HG02798 (cell line): ENCODE measurements around the gene LGR5.

ENCODE experiments used
- ATAC-seq: cut with Tn5 transposase; IDR thresholded peaks from one replicate; pipeline ENCODE4 v1.9.1; 2021; ENCODE audit warnings: mild to moderate bottlenecking; ENCODE audit not compliant: unreplicated experiment, poor library complexity

LGR5 gene

DNA sequence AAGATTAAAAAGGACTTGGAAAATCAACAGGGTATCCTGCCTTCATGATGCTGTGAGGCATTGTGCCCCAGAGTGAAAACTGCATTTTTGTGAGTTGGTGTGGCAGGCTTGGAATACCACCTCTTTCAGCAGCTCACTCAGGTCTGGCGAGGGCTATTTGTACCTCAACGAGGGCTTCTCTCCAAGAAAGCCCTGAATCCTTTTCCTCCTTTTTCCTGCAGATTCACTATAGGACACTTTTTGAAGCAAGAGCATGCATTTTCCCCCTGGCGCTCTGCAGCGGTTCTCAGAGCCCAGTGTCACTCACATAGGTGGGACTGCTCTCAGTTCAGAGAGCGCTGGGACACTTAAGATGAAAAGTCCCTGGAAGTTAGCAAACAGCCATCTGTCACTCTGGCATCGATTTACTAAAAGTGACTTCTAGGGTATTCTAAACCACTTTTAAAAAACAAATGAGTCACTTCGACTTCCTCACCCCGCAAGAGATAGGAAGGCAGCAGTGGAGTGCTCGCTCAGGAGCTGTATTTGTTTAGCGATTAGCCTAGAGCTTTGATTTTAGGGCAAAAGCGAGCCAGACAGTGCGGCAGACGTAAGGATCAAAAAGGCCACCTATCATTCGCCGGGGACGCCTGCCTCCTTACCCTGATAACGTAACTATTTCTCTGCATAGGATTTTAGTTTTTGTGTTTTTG lies 782 bp upstream of the LGR5 start:
- ATAC-seq = no peak

DNA sequence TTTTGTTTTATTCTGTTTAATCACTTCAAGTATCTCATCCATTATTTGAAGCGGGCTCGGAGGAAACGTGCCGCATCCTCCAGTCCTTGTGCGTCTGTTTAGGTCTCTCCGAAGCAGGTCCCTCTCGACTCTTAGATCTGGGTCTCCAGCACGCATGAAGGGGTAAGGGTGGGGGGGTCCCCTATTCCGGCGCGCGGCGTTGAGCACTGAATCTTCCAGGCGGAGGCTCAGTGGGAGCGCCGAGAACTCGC lies 311 bp upstream of the LGR5 start:
- no peak for ATAC-seq

DNA sequence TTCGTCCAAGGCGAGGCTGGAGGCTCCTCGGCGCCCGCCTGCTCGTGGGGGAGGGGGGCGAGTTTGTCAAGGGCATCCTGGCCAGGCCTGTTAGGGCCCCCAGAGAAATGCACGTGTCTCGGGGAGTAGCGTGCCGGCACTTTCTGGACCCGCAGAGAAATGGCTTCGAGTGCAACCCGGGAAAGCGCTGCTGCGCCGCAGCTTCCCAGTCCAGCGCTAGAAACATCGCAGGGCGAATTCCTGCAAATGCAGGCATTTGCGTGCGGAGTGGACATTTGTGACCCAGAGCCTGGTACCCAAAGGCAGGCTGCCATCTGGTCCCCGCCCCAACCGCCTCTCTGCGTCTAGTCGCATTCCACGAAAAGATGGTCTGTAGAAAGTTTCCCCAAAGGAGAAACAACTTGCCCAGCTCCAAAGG lies 756 bp downstream of the LGR5 start:
- no peak for ATAC-seq

DNA sequence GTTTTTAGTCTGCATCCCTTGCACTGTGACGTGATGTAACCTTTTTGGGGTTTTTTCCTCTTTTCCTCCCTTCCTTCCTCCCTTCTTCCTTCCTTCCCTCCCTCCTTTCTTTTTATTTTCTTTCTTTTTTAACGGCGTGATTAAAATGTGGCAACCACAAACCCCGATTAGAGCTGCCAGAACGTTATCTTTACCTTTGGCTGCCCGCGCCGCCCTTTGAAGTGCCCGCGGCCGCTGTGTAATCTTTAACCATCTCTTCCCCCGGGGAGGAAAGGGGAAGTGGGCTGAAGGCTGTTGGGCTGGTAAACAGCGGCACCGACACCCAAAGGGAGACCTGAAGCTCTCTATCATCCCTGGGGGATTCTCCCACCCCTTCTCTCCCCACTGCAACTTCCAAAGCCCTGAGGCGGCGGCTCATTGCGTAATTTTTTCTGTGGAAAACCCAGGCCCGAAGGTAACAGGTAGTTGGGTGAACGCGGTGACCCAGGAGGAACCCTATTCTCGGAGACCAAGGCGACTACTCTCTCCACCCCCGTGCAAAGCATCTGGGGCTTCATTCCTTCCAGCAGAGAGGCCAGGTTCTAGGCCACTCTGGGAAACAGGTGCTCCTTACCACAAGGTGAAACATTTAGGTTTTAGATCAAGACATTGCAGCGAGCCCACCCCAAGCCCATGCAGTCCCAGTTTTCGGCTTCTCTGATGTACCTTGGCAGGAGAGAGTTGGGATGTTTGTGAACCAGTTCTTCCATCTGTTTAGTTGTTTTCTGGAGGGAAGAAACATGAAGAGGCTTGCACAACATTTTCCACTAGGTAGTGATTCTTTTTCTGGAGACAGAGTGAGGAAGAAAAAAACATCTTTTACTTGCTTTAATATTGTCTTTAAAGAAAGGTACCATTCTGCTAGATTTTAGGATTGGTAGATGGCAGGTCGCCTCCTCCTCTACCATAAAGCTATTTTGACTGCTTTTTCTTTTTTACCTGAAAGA lies 1.5 kb downstream of the LGR5 start:
- peak; percentile 47 for ATAC-seq

DNA sequence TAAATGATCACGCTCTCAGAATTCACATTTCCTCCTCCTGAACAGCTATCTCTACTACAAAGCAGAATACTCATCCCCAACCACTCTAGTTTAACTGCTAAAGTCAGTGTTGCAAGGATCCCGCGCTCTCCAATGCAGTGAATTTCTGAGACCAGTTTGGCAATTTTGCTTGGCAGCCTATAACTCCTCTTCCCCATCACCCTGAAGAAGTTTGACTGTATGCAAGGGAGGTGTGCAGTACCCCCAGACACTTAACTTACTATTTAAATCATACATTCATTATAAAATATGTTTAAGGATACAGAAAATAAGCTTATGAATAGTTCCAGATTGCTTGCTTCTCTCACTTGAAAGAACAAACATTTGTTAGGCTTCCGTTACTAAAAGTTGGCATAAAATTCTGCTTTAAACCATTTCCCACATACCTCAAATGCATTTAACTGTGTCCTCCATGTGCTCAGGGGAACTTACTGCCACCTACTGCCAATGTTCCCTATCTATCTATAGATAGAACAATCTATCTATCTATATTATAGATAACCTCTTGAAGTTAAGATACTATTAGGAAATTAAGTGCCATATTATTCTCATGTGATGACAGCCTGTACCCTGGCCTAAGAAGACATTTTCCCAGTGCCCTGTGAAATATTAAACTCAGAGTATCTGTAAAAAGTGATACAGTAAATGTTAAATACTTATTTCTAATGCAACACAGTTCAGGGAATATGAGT lies 2.4 kb downstream of the LGR5 start:
- ATAC-seq = no peak

DNA sequence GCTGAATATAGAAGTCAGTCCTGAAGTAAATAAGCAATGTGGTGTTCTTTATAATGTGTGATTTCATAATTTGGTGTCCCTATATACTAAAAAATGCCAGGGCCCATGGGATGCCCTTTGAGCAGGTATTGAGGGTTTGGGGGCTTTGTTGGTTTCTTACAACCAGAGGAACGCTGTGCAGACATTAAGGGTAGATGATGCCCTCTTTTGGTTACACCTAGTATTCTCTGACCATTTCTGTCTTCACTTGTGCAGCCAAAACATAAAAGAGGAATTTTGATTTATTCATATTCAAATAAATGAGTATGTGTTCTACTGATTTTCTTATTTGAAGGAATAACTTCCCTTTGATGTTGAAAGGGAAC lies 3.0 kb downstream of the LGR5 start:
- no peak for ATAC-seq

DNA sequence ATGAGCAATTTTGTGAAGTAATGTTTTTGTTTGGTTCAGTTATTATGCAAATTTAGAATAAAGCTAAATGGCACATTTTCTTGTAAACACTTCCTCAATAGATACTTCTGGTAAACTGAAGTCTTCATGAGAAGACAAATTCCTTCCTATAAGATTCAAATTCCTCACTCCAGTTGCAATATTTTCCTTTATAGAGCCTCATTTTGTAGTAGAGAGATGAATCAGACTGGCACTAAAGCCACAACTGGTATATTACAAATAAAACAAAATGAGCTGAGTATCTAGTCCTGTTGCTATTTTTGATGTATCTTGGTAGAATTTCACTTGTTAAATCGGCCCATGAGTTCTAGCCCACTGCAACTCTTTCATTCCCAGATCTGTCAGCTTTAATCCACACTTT lies 5.5 kb downstream of the LGR5 start:
- no peak for ATAC-seq

DNA sequence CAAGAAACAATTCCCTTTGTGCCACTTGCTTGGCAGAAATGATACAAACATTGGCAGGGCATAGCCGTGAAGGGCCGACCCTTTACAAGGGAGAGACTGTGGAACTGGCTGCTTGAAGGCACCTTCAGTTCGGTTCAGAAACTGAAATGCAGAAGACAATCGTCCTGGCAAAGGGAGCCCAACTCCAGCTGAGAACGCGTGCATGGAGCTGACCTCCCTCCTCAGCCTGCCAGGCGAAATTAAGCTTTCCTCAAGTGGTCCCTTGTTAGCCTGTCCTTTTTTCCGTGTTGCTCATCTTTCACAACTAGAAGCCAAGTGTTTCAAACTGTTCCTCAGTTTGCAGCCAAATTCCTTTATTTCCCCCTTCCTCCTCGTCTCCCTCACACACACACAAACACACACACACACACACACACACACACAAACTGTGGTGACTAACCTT lies 8.1 kb downstream of the LGR5 start:
- ATAC-seq = no peak

DNA sequence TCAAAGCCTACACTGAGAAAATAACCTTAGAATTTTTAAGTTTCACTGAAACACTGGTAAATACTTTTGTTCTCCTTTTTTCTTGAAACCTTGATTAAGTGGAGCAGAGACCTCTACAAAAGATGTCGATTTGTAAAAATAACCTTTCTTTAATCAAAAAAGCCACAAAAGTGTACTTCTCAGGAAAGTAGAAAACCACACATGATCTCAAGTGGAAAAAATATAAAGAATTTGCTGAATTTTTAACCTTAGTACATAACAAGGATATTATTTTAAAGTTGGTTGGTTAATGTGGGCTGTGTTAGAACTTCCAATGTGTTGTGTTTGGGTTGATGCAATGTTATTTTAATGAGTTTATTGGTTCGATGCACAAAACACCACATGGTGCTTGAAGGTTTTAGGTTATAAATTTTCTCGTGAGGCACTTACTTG lies 8.6 kb downstream of the LGR5 start:
- no peak for ATAC-seq

DNA sequence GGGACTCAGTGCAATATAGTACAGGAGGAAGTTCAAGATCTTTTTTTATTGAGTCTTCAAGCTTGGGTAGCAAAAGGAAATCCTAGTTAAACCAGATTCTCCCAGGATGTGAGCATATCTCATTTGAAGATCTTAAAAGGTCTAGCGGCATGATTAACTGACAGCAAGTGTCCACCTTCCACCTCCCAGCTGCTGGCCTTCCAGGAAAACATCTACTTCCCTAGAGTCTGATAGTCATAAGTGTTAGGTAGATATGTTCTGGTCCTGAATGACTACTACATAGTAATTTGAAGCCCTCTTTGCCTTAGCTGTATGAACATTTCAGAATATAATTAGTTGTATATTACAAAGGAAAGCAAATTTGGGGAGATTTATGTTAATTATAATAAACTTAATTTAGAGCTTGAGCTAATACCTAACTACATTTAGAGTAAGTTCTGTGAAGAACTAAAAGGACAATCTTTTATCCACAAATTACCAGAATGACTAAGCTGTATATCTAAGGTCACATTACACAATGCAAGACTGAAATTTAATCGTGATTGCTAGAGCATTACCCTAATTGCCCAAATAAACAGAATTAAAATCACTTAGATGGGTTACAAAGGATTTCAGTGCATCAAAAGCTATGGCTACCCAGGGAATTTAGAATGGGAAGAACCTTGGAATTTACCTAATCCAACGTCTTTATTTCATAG lies 9.9 kb downstream of the LGR5 start:
- ATAC-seq = no peak

DNA sequence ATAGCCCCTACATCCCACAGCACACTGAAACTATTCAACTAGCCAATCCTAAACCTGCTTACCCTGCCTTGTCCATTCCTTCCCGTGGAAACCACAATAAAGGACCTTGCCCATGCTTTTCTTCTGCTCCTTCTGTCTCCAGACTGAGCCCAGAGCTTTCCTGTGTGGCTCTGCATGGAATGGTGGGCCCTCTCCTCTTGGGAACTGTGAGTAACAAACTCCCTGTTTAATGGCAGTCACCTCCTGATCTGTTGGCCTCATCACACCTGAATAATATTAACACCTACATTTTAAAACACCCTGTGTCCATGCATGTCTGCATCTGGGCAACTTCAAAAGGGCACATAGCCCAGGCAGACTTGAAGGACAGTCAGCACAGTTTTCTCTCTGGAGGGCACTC lies 12.4 kb downstream of the LGR5 start:
- ATAC-seq = no peak

DNA sequence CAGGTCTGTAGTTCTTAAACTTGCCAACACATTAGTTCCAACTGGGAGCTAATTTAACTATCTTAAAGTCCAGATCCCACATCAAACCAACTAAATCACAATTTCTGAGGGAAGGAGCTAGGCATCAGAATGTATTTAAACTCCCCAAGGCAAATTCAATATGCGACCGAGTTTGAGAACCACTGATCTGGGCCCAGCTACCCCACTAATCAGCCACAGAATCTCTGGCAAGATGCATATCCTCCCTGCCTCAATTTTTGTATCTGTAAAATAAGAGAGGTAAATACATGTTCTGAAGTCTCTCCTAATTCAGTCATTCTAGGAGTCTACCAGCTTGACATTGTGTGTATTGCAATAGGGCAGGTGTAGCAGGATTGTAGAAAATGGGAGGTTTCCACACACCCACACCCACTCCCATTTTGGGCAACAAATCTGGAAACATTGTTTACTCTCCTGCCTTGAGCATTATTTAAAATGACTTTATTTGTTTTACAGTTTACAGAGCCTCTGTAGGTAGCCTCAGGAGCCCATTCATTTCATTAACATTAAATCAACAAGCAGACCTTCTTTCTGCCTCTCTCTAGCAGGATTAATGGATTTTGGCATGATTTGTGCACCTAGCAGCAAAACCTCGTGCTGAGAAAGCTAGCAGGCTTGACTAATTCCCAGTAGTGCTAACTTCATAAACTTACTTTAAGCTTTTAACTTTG lies 15.6 kb downstream of the LGR5 start:
- ATAC-seq = no peak

DNA sequence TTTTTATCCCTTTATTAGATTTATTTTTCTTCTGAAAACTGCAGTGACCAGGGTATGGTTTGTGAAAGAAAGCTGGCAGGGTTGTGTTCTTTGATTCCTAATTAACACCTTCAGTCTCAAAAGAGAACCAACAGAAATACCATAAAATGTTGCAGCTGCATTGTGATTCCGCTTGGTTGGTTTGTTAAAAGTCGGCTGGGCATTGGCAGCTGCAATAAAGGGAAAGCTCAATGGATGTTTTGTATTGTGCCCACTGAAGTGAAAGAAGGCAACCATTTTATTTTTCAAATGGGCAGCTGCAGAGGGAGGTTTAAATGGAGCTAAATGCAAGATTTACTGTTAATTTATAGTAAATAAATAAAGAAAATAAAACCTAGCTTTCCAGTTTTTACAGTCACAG lies 16.7 kb downstream of the LGR5 start:
- ATAC-seq = no peak

DNA sequence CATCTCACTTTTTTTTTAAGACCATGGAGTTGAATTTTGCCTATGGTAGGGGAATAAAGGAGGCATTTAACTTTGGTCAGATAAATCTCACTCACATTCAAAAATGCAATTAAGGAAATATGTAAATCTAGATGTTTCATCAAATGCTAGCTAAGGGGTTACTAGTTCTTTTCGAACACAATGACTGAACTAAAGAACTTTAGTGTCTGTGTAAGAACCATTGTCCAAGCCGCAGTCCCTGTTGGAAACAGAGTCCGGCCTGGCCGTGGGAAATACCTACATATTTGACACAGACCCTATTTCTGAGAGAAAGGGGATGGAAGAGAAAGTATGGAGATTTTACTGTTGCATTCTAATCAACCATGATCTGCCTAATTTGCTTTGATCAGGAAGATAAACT lies 17.4 kb downstream of the LGR5 start:
- no peak for ATAC-seq

DNA sequence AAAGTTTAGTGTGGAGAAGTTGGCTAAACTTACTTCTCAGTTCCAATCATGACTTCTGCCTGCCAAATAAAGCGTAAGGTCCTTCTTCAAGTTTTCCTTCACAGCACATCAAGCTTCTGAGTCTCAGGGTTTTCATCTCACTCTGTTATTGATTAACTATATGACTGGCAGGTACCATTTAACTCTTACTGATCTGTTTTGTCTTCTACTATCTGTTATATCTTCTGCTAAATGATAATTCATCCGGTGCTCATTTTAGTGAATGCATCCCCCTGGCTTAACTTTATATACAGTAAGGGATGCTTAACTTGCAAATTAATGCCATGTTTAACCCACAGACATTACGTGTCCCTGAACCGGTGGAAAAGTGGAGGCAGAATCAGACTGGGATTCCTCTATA lies 20.7 kb downstream of the LGR5 start:
- no peak for ATAC-seq

DNA sequence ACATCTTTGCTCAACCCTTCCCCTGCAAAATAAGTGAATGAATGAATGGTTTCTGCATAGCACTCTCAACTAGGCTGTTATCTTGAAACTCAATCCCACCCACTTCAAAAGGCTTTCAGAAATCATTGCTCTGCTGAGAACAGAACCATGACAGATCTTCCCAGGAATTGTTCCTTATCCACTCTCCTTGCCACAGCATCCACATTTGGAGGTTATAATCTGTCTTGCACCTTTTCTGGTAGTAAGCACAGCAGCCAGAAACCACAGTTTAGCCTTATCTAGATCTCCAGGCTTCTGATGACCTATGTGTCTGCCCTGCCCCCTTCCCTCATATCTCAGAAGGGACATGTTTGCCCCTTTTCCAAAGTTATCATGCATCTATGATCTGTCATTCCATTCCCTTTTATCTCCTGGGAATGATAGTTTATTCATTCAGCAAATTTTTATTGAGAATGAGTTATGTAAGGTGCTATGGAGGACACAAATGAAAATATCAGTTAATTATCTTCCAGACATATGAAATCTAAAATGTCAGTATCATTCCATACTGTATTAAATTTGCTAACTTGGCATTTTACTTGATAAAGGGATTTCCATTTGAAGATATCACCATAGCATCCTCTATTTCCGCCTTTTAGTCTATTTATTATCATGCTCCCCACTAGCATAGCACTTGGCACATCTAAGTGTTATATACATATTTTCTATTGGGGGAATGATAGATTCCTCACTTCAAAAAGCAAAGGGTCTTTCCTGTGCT lies 21.4 kb downstream of the LGR5 start:
- no peak for ATAC-seq

DNA sequence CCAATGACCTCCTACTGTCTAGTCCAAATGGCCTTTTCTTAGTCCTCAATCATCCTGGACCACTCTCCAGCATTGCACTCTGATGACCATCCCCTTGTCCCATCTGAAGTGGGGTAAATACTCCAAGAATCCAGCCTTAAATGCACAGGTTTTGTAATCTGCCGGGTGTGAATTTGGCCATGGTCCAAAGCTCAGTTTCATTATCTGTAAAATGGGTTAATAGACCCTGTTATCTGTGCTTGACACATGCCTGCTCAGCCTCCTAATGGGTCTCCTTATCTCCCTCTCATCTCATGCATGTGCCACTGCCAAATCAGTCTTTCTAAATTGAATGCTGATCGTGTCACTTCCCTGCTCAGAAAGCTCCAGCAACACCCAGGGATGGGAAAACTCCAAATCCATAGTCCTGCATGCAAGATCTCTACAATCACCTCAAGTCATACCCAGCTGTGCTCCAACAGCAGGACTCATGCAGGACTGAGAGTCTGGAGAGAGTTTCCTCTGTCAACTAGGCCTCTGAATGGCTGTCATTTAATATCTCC lies 22.3 kb downstream of the LGR5 start:
- no peak for ATAC-seq

DNA sequence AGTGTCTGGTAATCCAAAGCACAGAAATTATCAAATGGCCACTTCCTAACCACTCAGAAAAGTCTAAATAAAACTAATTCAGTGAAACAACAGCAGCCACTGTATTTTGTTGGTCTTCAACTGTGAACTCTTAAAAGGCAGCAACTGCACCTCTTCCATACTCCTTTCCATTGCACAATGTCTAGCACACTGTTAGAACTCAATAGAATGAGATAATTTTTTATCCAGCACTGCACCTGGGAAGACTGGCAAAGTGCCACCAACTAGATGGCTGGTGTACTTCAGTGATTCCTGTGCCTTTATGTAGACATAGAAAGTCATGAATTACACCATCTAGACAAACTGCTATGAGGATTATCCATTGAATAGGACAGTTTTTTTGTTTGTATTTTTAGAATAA lies 26.2 kb downstream of the LGR5 start:
- no peak for ATAC-seq

DNA sequence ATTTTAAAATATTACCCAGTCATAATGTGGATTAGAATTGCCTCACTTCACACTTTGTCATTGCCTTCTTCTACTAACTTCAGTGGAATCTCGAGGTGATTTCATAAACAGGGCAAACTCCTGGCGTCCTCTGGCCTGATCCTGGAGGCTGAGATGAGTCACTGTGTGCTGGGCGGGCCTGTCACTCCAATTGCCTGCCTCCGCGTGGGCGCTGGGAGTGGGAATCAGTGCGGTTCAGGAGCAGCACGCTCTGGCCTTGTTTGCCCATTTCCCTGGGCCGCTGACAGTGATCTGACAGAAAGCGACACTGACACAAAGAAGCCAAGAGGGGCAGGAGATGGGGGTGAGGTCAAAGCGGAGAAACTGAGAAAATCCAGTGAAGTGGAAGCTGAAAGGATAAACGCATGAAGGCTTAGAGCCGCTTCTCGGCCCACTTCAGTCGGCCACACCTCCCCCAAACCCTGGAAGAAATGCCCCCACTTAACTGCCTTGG lies 29.7 kb downstream of the LGR5 start:
- no peak for ATAC-seq
